Measurements from ENCODE around the gene ECSIT.

The ECSIT gene

GRCh38 chr19:11551603-11552235 is 22.8 kb upstream of the ECSIT start:
- in situ Hi-C loops (cut with MboI; ENCODE audit: low sequenced_read_pairs) = no loop called here

- in situ Hi-C loops (cut with MboI; ENCODE audit: low sequenced_read_pairs) = no loop called here
These were observed 21.3 kb upstream of the ECSIT start for GRCh38 chr19:11550265-11550664.

GRCh38 chr19:11549386-11549953 is 20.5 kb upstream of the ECSIT start:
- in situ Hi-C loops (cut with MboI; ENCODE audit: low sequenced_read_pairs) = no loop called here

GRCh38 chr19:11547929-11548700 is 19.2 kb upstream of the ECSIT start:
- in situ Hi-C loops (cut with MboI; ENCODE audit: low sequenced_read_pairs) = no loop called here

- in situ Hi-C loops (cut with MboI; ENCODE audit: low sequenced_read_pairs) = no loop called here
These were observed 12.3 kb upstream of the ECSIT start for GRCh38 chr19:11541238-11541637.

GRCh38 chr19:11540645-11541044 is 11.7 kb upstream of the ECSIT start:
- in situ Hi-C loops (cut with MboI; ENCODE audit: low sequenced_read_pairs) = no loop called here

- in situ Hi-C loops (cut with MboI; ENCODE audit: low sequenced_read_pairs) = no loop called here
These were observed 10.8 kb upstream of the ECSIT start for GRCh38 chr19:11539495-11540365.

- in situ Hi-C loops (cut with MboI; ENCODE audit: low sequenced_read_pairs) = no loop called here
These were observed 9.5 kb upstream of the ECSIT start, which contains the start of gene CNN1 for GRCh38 chr19:11538232-11539036. Gene CNN1 (plus strand): TSS chr19:11538851. CDS start chr19:11538928, 77 bp downstream.

GRCh38 chr19:11535792-11536595 is 7.1 kb upstream of the ECSIT start:
- in situ Hi-C loops (cut with MboI; ENCODE audit: low sequenced_read_pairs) = no loop called here

GRCh38 chr19:11534948-11535347 is 6.0 kb upstream of the ECSIT start:
- in situ Hi-C loops (cut with MboI; ENCODE audit: low sequenced_read_pairs) = no loop called here

GRCh38 chr19:11534538-11534937 is 5.6 kb upstream of the ECSIT start:
- in situ Hi-C loops (cut with MboI; ENCODE audit: low sequenced_read_pairs) = no loop called here

- in situ Hi-C loops (cut with MboI; ENCODE audit: low sequenced_read_pairs) = no loop called here
These were observed 1.5 kb upstream of the ECSIT start for GRCh38 chr19:11530432-11530831.

GRCh38 chr19:11519138-11519537 is 9.8 kb downstream of the ECSIT start:
- in situ Hi-C loops (cut with MboI; ENCODE audit: low sequenced_read_pairs) = no loop called here

GRCh38 chr19:11513946-11514345 is 15.0 kb downstream of the ECSIT start:
- in situ Hi-C loops (cut with MboI; ENCODE audit: low sequenced_read_pairs) = no loop called here

- in situ Hi-C loops (cut with MboI; ENCODE audit: low sequenced_read_pairs) = no loop called here
These were observed 18.5 kb downstream of the ECSIT start for GRCh38 chr19:11510444-11510843.

GRCh38 chr19:11507370-11508078 is 21.4 kb downstream of the ECSIT start:
- in situ Hi-C loops (cut with MboI; ENCODE audit: low sequenced_read_pairs) = no loop called here

GRCh38 chr19:11506967-11507366 is 22.0 kb downstream of the ECSIT start:
- in situ Hi-C loops (cut with MboI; ENCODE audit: low sequenced_read_pairs) = no loop called here

- in situ Hi-C loops (cut with MboI; ENCODE audit: low sequenced_read_pairs) = no loop called here
These were observed 22.8 kb downstream of the ECSIT start for GRCh38 chr19:11506101-11506555.
